Measurements from ENCODE around the gene NUTM2E.
"Not testable (repeated sequence)": the region's sequence is repeated elsewhere in the genome, so short reads cannot be mapped to it uniquely, and the experiment has no call there.

Gene NUTM2E

GRCh38 chr10:79871729-79872128 is 45.2 kb downstream of the NUTM2E start:
- H3K36me3 ChIP-seq (ENCODE audit: control insufficient read depth, insufficient read depth, low read length); H3K27me3 ChIP-seq (ENCODE audit: control insufficient read depth, insufficient read depth, low read length); H3K4me1 ChIP-seq (ENCODE audit: control insufficient read depth, insufficient read depth, low read length); H3K9ac ChIP-seq (ENCODE audit: low read length); H3K4me3 ChIP-seq (ENCODE audit: low read length); H3K9me3 ChIP-seq (ENCODE audit: control insufficient read depth, low read length): not testable (repeated sequence)
